ENCODE data around the gene CST7.
"Not testable (repeated sequence)": the region's sequence is repeated elsewhere in the genome, so short reads cannot be mapped to it uniquely, and the experiment has no call there.

CST7 gene

DNA sequence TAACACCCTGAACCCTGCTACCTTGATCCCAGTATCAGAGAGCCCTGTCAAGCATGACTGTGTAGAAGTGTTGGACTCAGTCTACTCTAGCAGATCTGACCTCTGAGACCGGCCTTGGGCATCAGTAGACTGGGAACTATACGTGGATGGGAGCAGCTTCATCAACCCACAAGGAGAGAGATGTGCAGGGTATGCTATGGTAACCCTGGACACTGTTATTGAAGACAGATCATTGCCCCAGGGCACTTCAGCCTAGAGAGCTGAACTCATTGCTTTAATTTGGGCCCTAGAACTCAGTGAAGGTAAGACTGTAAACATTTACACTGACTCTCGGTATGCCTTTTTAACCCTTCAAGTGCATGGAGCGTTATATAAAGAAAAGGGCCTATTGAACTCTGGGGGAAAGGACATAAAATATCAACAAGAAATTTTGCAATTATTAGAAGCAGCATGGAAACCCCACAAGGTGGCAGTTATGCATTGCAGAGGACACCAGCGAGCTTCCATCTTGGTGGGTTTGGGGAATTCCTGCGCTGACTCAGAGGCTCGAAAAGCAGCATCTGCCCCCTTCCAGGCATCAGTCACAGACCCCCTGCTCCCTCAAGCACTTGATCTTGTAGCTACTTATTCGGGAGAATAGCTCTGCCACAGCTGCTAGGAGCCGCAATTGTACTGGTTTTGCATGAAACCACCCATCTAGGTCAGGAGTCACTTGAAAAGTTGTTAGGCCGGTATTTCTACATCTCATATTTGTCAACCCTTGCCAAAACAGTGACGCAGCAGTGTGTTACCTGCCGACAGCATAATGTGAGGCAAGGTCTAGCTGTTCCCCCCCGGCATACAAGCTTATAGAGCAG lies 19.0 kb upstream of the CST7 start:
- DNase-seq: not testable (repeated sequence)

DNA sequence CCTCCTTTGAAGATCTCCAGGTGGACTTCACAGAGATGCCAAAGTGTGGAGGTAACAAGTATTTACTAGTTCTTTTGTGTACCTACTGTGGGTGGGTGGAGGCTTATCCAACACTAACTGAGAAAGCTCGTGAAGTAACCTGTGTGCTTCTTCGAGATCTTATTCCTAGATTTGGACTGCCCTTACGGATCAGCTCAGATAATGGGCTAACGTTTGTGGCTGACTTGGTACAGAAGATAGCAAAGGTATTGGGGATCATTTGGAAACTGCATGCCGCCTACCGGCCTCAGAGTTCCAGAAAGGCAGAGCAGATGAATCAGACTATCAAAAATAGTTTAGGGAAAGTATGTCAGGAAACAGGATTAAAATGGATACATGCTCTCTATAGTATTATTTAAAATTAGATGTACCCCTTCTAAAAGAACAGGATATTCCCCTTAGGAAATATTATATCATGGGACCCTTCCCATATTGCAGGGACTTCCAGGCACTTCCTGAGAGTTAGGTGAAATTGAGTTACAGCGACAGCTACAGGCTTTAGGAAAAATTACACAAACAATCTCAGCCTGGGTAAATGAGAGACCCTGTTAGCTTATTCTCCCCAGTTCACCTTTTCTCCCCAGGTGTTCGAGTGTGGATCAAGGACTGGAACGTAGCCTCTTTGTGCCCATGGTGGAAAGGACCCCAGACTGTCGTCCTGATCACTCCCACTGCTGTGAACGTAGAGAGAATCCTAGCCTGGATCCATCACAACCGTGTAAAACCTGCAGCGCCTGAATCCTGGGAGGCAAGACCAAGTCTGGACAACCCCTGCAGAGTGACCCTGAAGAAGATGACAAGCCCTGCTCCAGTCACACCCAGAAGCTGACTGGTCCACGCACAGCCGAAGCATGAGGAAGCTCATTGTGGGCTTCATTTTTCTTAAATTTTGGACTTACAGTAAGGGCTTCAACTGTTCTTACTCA lies 18.1 kb upstream of the CST7 start:
- not testable (repeated sequence) for DNase-seq

DNA sequence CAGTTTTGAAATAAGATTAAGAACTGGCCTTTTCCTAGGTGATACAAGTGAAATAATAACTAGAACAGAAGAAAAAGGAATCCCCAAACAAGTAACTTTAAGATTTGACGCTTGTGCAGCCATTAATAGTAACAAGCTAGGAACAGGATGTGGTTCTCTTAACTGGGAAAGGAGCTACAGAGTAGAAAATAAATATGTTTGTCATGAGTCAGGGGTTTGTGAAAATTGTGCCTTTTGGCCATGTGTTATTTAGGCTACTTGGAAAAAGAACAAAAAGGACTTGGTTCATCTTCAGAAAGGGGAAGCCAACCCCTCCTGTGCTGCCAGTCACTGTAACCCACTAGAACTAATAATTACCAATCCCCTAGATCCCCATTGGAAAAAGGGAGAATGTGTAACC lies 17.2 kb upstream of the CST7 start:
- not testable (repeated sequence) for DNase-seq

DNA sequence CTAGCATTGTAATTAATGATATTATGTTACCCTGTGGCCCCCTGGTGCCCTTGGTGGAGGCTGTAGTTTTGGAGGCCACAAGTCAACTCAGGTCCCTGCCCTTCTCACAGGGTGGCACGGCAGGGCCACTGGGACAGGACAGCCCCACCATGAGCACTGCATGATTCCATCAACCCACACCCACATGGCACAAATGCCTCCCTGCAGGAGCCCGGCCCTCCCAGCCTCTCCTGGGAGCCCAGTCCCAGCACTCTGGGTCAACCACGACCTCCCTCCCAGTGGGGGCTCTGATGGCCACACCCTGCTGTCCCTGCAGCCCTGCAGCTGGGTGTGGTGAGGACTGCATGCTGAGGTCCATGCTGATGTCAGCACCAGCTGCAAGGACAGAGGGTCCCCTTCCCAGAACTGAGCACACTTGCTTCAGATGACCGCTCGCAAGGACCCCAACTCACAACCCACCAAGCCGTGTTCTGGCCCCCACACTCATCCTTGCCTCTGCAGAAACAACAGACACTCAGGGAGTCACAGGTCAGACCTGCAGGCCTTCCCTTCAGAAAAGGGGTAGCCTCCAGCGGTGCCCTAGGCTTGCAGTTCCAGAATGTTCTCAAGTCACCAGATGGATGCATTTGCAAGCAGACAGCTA lies 15.7 kb upstream of the CST7 start:
- DNase-seq: no peak

DNA sequence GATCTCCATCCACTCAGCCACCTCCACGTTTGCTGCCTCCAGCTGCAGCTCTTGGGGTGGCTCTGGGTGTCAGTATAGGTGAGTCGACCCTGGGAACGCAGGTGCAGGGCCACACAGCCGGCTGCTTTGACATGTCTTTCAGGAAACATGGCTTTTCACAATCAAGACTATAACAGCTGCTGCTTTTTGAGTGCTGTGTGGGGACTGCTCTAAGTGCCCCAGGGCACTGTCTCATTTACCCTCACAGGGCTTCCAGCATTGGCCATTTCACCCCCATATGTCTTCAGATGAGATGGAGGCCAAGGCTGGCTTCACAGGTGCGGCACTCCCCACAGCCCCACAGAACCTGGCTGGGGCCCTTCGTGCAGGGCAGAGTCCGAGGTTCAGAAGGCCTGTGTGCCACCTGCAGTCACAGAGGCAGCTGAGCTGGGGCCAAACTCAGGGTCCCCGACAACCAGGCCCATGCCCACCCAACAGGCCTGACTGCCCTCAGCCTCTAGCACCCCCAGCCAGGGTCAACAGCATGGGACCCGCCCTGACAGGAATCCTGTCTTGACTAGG lies 14.9 kb upstream of the CST7 start:
- no peak for DNase-seq

DNA sequence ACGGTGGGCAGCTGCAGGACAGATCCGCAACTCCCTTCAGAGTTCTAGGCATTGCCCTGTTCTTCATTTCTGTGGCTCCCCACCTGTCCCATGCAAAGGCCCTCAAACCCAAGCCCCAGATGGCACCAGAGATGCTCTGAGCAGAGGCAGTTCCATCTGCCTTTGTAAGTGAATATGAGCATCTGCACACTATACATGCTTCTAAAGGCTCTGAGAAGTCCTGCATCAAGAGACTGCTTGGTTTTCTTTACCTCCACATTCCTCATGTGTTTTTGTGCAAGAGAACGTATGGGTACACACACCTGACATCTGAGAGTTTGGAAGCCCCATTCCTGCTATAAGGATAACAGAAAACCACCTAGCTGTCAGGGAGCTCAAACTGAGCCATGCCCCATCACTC lies 14.4 kb upstream of the CST7 start:
- DNase-seq: no peak

DNA sequence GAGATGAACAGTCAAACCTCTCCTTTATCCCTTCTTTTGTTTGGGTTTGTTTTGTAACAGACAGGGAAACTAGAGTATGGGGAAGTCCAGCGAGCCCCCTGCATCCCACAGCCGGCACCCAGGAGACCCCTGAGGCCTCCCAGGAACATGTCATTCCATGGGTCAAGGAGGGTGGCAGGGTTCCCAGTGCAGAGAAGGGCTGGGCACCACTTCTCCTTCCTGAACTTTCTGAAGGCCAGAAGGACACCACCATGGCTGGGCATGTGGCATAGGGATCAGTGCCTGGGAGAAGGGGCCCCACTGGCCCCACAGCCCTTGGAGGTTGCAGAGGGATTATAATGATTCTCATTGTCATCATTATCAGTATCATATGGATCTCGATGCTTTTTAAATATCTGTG lies 13.9 kb upstream of the CST7 start:
- DNase-seq: no peak

DNA sequence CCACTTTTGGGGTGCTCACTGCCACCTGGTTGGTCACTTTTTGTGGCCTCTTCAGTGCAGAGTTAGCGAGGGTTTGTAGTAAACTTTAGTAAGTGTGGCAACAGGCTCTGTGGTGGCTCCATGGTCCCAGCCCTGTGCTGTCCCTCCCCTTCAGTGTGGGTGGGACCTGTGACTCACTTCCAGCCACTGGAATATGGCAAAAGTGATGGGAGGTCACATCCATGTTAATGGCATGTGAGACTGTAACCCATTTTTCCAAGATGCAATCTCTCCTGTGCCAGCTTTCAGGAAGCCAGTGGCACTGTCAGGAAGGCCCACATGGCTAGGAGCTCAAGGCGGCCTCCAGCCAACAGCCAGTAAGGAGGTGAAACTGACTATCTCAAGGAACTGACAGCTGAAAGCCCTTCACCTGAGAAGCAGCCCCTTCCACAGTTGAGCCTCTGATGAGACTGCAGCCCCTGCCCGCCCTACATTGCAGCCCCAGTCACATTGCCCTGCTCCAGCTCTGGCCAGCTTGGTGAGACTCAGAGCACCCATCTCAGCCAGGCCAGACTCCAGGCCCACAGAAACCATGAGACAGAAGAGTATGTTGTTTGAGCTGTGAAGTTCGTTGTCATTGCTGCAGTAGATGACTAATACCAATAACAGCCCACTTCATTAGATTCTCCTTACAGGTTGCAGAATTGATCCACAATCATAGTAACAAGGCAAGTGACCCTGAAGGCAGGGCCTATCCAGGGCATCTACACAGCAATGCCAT lies 13.1 kb upstream of the CST7 start:
- DNase-seq: no peak

DNA sequence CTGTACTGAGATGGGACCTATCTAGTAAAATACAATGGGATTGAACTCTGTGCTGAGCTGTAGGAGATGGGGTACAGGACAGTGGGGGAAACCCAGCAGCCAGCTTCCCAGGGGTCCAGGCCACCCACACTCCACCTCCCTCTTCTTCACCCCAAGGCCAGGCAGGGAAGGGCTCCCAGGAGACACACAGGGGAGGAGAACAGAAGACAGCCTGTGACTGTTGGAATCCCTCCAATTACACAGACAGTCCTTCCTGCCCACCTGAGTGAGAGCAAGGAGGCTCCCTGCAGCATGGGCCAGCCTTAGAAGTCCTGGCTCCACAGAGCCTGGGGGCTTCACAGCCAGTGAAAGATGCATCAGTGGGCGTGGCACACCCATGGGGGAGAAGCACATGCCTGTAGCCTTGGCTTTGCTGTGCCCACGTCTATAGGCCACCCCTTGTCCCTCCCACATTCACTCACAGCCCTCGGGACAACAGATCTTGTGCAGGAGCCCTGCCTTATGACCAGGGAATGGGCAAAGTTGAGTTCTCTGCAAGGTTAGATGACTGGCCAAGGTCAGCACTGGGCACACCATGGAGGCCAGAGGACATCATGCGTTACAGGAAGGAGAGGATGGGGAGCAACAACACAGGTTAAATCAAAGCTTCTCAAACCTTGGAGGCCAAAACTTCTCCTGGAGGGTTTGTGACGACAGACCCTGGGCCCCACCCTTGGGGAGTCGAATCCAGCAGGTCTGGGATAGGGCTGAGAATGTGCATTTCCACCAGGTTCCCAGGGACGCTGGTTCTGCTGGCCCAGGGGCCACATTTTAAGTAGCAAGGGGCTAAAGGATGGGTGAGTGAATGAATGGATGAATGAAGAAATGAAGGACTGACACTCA lies 12.3 kb upstream of the CST7 start:
- no peak for DNase-seq

DNA sequence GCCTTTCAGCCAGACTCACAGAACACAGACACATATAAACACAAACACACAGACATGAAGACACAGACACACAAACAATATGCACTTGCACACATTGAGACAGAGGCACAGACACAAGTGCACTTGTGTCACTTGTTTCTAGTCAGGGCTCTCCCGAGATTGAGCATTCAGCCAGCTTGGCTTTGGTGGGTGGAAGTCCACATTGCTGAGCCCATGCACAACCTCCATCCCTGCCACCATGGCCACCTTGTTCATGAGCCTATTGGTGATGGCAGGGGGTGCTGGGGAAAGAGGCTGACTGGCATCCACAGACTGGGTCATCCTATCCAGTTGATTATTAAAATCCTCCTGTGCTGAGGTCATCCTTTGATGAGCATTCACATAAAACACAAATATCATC lies 11.5 kb upstream of the CST7 start:
- no peak for DNase-seq

DNA sequence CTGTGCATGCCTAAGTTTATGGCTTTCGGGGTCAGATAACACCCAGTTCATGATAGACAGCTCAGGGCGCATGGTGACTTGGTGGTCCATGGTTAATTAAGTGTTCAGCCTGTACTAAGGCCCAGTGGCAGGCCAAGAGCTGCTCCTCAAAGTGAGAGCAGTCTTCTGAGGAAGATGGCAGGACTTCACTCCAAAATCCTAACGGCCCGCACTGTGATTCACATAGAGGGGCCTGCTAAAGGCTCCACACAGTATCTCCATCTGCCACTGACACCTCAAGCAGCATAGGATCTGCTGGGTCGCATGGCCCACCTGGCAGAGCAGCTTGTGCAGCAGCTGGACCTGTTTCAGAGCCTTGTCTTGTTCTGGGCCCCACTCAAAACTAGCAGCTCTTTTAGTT lies 10.6 kb upstream of the CST7 start:
- DNase-seq: no peak

DNA sequence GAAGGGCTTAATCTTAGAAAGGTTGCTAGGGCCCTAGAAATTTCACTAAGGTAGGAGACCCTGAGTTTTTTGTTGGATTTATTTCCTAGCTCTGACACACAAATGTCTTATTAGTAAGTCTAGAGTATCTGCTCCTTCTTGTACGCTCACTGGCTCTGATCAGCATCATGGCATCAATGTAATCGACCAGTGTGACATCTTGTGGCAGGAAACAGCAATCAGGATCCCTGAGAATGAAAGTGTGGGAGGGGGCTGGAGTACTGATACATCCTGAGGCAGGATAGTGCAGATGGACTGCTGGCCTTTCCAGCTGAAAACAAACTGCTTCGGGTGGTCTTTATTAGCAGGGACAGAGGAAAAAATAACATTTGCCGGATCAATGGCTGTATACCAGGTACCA lies 10.0 kb upstream of the CST7 start:
- DNase-seq: no peak

DNA sequence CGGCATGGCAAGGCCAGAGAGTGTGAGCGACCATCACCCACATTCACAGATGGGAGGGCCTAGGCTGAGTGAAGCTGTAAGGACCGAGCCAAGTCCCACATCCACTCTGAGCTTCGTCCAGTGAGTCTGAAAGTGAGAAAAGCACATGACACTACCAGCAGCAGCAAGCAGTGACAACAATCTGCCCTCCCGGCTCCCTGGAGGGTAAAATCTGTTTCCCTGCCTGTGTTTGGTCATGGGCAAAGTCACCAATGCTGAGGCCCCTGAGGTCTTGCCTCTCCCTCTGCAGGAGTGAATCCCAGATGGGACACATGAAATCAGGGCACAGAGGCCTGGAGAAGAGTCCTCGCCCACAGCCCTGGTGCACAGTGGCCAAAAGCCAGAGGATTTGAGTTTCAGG lies 6.4 kb upstream of the CST7 start:
- DNase-seq: no peak

DNA sequence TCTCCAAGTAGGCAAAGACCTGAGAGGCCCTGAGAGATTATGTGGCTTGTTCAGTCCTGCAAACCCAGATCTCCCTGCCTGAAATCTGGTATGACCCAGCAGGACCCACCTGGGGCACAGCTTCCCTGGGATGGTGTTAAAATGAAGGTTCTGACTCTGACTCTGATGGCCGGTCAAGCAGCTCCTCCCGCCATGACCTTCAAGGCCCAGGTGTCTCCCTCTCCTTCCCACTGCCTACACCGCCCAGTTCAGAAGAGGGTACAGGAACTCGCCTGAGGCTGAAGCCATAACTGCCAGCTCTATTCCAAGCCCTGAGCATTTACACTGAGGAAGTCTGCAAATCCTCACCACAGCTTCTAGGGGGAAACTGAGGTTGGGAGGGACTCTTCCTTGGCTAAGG lies 5.9 kb upstream of the CST7 start:
- no peak for DNase-seq

DNA sequence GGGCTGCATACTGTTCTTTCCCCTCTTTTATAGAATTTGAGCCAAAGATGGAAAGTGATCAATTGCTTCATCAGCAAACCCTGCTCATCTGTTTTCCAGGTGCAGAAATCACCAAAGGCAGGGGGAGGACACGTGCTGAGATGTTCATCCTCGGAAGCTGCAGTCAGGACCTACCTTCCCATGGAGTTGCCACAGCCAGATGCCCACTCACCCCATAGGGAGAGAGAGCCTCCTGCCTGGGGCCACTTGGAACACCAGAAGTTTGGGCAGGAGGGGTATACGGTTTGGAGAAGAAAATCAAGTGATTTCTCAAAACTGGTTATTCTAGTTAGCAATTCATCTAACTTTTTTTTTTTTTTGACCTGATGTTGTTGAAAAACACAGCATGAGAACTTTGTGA lies 5.3 kb upstream of the CST7 start:
- DNase-seq: no peak

DNA sequence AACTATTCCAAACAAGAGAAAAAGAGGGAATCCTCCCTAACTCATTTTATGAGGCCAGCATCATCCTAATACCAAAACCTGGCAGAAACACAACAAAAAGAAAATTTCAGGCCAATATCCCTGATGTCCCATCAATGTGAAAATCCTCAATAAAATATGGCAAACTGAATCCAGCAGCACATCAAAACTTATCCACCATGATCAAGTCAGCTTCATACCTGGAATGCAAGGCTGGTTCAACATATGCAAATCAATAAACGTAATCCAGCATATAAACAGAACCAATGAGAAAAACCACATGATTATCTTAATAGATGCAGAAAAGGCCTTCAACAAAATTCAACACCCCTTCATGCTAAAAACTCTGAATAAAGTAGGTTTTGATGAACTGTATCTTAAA lies 2.7 kb upstream of the CST7 start:
- not testable (repeated sequence) for DNase-seq

DNA sequence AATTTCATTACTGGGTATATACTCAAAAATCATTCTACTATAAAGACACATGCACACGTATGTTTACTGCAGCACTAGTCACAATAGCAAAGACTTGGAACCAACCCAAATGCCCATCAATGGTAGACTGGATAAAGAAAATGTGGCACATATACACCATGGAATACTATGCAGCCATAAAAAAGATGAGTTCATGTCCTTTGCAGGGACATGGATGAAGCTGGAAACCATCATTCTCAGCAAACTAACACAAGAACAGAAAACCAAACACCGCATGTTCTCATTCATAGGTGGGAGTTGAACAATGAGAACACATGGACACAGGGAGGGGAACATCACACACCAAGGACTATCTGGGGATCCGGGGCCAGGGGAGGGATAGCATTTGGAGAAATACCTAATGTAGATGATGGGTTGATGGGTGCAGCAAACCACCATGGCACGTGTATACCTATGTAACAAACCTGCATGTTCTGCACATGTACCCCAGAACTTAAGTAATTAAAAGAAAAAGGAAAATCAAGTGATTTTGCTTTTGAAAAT lies 602 bp upstream of the CST7 start:
- not testable (repeated sequence) for DNase-seq

DNA sequence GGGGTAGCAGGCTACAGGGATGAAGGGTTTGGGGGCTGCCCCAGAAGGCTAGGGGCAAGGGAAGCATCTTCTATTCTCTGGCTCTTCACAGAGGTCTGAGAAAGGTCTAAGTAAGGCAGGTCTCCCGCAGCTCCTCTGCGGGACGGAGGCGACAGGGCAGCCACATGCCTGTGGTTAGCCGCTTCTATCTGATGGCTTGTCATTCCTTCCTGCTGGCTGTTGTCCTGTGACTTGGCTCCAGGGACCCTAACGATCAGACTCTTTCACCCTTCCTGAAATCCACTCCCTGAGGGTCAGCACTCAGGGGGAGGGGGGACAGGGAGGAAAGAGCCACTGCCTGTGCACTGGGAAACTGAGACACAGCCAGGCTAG lies 673 bp downstream of the CST7 start:
- no peak for DNase-seq

DNA sequence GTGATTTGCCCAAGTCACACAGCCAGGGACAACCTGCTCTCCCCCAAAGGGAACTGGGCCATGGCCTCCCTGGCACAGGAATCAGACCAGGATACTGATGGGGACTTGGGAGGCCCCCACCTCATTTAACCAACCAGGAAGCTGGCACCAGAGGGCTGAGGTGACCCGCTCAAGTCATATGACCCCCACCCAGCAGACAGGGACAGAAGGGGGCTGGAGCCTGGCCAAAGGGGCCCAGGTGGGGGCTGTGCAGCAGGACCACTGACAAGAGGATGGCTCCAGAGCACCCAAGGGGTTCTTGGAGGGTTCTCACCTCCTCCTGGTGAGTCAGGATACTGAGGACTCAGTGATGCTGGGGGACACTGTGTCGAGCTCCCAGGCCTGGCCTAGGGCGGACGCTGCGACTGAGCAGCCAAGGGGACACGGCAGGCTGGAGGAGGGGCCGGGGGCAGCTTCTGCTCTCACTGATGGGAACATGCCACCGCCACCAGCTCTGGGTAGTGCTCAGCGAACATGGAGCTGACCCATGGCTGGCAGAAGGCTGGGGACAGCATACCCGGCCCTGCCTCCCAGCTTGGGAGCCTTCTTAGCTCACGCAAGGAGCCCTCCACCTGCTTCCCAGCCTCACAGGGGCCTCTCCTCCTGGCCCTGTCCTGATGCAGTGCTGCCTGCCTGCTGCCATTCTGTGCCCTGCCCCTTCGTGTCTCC lies 1.2 kb downstream of the CST7 start:
- DNase-seq: no peak

DNA sequence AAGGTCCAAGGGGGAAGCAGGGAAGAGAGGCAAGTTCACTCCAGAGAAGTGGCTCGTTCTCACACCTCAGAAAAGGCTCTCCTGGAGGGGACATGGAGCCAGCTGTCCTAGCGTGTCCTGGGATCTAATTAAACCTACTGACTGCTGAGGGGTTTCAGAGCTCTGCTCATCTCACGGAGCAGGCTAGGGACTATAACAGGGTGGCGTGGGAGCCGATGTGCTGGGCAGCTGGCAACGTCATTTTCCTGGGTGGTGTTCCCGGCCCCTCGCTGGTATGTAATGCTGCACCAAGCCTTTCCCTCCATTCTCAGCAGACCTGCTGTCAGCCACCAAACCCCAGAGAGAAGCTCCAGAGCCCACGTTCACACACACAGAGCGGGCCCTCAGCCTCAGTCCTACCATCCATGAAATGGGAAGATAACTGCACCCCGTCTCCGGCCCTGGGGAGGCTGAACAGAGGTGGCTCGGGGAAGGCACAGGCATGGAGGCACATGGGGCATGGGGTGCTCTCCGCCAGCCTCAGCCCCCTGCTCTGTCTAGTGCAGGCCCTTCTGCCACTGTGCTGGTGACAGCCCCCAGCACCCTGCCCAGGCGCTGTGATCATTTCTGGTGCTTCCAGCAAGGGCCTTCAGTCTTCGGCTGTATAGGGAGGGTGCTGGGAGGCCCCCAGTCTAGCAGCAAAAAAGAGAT lies 1.9 kb downstream of the CST7 start:
- DNase-seq: no peak
